EL (cell line): ENCODE results near the gene HNRNPH1.
"Not testable (repeated sequence)": the region's sequence is repeated elsewhere in the genome, so short reads cannot be mapped to it uniquely, and the experiment has no call there.

Source experiments
- DNase-seq: peaks from one replicate; pipeline ENCODE4 v3.0.0-alpha.2; 2016

Gene HNRNPH1, protein sequence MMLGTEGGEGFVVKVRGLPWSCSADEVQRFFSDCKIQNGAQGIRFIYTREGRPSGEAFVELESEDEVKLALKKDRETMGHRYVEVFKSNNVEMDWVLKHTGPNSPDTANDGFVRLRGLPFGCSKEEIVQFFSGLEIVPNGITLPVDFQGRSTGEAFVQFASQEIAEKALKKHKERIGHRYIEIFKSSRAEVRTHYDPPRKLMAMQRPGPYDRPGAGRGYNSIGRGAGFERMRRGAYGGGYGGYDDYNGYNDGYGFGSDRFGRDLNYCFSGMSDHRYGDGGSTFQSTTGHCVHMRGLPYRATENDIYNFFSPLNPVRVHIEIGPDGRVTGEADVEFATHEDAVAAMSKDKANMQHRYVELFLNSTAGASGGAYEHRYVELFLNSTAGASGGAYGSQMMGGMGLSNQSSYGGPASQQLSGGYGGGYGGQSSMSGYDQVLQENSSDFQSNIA

DNA sequence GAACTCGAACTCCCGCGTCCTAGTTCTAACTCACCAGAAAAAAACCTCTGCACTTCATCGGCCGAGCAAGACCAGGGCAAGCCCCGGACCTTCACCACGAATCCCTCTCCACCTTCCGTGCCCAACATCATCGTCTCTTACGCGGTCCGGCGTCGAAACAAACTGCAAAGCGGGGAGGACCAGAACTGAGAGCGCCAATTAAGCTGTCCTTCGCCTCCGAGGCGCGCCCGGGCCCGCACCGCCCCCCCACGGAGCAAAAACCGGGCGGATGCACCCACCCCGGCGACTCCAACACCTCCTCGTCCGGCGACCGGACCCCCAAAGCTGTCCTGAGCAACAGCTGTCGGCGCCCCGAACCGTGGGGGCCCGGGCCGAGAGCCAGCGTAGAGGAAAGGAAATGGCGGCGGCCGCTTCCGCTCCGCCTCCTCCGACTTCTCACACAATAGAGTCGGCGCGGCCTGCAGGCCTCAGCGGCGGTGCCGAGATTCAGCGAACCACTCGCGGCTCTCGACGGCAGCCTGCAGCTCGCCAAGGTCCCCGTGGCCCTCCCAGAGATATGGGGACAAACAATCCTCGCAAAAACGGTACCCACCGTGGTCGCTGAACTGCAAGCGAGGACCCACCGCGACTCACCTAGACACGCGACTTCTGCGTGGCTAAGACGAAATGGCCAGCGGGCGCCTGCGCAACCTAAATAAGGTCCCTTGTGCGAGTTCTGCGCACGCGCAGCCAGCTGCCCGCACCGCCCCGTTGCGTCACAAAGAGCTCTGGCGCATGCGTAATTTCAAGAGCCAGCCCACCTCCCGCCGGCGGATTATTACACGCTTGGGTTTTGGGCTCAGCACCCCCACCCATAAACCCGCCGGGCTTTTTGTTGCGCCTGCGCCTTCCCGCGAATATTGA, at the start of gene HNRNPH1:
Gene HNRNPH1 (minus strand): TSS at position 669 of the 903 bp plus-strand sequence. CDS start 538 bp downstream, at position 131.
- DNase-seq = peak; percentile 99

DNA sequence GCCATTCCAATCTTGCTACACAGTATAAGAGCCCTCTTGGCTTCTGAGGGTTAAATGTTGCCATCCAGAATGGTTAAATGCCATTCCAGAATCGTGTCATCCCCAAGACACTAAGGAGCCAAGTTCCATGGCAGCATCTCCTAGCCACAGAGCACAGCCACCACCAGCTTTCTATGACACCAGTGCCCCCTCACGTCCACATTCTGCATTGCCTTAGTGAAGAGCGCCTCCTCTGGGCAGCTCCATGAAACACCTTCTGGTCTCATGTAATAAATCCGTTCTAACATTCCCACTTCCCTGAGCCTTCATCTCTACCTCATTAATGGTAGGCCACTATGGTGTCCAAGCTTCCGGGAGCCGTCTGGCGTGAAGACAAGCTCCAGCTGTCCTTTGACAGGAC, 44.9 kb upstream of the HNRNPH1 start:
- peak; percentile 51 for DNase-seq

DNA sequence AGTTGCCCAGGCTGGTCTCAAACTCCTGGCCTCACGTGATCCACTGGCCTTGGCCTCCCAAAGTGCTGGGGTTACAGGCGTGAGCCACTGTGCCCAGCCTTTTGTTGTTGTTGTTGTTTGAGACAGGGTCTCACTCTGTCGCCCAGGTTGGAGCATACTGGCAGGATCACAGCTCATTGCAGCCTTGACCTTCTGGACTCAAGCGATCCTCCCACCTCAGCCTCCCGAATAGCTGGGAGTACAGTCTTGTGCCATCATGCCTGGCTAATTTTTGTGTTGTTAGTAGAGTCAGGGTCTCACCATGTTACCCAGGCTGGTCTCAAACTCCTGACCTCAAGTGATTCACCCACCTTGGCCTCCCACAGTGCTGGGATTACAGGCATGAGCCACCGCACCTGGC, 38.2 kb upstream of the HNRNPH1 start:
- DNase-seq = not testable (repeated sequence)

DNA sequence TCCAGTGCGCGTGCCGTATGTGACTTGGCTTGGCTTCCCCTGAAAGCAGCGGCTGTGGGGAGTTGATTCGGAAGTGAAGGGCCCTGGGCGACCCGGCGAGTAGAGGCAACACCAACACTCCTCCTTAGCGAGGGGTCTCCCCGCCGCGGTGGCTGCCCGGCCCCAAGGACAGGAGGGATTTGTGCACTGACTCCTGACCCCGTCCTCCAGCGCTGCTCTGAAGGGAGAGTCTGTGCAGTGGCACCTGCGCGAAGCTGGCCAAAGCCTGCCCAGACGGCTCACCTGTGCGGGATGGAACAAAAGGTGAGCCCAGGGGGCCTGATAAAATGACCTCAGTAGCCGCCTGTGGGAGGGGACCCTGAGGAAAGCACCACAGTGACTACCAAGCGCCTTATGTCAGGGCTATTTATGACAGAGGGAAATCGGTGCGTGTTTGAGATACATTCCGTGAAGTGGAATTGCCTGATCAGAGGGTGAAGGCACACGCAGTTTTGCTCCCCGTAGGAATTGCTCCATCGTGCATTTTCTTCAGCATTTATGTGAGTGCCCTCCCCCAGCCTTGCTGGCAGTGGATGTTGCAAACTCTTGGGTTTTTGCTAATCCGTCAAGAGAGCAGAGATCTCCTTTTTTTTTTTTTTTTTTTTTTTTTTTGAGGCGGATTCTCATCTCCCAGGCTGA, 34.8 kb upstream of the HNRNPH1 start:
- peak; percentile 45 for DNase-seq

DNA sequence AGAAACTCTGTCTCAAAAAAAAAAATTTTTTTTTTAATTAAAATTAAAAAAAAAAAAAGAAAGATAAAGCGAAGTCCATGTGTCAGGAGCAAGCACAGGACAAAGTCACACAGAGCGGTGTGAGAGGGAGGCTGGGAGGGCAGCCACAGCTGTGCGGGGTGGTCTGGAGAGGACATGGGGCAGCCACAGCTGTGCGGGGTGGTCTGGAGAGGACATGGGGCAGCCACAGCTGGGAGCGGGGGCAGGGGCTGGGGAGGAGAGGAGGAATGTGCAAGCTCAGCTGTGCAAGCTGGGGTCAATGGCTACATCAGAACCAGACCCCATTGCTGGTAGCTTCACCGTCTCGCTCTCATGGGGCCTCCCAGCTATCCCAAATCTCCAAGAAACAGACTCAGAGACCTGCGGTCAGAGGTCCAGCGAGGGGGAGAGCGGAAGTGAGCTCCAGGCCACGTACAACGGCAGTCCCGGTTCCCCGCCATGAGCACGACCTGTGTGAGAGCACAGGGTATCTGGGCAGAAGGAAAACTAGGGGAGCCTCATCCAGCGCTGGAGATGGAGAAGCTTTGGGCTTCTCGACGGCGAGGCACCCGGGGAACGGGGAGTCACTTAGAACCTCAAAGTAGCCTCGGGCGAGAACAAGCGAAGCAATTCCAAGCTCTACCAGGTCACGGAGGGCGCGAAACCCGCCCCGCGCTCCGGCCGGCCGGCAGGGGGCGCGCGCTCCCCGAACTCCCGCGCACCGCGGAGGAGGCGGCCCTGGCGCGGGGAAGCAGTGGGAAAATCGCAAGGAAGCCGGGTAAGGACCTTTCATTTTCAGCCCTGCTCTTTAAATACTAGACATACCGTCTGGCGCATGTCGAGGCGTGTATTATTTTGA, 34.1 kb upstream of the HNRNPH1 start:
- not testable (repeated sequence) for DNase-seq

DNA sequence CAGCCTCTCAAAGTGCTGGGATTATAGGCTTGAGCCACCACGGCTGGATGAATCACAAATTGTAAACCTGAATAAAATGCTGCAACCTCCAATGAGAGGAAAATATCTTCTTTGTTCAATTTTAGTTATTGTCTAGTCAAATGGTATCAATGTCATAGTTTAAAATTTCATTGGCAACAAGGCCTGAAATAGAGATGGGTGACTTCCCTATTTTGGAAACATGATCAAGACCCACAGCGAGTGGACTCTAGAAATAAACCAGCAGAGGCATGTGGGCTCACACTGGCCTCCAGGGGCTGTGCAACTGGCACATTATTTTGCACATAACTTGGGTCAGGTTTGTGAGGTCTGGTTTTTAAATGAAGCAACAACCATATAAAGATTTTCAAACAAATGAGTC, 29.7 kb upstream of the HNRNPH1 start:
- DNase-seq = not testable (repeated sequence)

DNA sequence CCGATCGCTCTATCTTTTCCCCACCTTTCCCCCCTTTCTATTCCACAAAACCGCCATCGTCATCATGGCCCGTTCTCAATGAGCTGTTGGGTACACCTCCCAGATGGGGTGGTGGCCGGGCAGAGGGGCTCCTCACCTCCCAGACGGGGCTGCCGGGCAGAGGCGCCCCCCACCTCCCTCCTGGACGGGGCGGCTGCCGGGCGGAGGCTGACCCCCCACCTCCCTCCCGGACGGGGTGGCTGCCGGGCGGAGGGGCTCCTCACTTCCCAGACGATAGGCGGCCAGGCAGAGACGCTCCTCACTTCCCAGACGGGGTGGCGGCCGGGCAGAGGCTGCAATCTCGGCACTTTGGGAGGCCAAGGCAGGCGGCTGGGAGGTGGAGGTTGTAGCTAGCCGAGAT, 26.8 kb upstream of the HNRNPH1 start:
- DNase-seq = not testable (repeated sequence)

DNA sequence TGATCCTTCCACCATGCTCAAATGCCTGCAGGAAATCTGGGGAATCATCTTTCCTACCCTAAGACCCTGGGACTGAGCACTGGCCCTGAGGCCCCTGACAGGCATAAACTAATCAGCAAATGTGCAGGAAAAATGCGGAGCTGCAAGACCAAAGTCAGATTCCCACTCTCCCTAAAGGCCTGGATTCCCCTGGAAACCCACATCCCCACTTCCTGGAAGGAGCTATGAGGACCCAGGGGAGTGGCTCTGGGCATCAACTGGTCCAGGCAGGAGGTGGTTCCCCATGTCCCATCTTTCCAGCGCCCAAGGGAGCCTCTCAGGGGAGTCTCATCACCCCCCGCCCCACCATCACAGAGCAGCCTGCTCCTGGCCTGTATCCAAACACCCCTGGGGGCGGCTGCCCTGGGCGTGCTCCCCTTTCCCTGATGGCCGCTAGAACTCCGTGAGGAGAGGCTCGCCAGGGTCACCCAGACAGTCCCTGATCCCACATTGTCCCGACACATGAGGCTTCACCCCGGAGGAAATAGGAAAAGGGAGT, 25.8 kb upstream of the HNRNPH1 start:
- DNase-seq = not testable (repeated sequence)

DNA sequence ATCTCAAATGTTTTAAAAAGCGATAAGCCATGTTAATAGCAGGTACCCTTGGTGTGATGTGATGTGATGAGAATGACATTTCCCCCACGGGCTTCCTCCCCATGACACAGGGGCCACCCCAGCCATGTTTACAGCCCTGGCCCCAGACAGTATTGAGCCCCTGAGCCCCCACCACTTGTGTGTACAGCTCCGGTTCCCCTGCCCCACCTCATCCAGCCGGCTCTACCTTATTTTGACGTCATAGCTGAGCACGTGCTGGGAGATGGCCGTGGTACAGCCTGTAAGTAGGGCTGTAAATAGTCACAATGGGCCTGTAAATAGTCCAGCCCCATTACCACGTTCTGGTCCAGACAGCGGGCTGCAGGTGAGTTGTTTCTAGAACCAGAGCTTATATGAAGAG, 24.9 kb upstream of the HNRNPH1 start:
- no peak for DNase-seq

DNA sequence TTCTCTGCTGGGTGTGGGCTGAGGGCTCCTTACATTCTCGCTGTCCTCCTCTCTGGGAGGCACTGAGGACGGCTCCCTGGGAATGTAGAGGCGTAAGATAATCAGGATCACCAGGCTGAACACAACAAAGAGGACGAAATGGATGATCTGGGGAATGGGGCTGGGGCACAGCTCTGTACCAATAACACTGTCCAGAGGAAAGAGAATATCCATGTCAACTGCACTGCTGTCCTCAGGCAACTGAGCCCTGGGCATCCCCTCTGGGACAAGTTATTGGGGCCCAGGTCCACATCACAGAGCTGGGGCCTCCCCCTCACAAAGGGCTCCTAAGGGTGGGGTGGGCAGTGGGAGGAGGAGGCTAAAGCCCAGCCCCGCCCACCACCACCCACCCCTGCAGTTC, 21.3 kb upstream of the HNRNPH1 start:
- not testable (repeated sequence) for DNase-seq

DNA sequence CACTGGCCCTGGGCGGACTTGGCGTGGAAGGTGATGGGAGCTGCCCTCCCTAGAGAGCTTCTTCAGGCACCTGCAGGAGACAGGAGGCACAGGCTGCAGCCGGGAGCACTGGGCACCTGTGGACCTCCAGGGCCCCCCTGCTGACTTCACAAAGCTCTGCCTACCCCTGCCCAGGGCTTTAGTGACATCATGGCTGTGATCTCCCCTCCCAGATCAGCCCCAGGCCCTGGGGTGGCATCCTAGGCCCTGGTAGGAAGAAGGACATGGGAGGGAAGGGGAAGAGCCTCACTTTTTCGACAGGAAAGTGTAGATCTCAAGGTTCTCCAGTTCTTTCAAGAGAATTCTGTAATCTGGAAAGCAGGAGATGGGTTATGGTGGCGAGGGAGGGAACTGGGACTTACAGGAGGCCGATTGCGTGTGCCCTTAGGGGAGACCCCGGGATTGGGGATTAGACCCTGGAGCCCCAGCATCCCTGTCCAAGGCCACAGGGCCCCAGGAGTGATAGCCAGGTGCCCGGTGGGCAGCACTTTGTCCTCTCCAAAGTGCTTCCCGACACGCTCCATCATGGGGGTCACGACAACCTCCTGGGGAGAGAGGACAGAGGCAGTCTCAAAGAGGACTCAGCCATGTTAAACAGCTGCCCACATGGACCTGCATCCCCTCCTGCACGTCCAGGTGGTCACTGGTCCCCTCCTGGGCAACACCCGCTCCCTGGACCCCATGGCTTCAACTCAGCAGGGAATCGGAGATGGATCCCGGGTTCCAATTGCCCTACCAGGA, 19.9 kb upstream of the HNRNPH1 start:
- DNase-seq = not testable (repeated sequence)

DNA sequence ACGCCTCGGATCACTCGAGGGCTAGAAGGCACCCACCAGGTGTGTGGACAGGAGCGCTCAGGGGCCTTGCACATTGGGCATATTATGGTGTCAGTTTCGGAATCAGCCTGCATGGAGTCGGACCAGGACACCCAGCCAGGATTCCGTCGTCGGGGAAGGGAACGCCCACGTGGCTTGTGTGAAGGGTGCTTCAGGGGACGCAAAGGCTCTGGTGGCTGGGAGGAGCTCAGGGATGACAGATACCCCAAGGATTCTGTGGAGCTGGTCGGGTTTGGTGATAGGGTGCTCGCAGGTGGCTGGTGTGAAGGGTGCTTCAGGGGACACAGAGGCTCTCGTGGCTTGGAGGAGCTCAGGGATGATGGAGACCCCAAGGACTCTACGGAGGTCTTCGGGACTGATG, 19.2 kb upstream of the HNRNPH1 start:
- not testable (repeated sequence) for DNase-seq

DNA sequence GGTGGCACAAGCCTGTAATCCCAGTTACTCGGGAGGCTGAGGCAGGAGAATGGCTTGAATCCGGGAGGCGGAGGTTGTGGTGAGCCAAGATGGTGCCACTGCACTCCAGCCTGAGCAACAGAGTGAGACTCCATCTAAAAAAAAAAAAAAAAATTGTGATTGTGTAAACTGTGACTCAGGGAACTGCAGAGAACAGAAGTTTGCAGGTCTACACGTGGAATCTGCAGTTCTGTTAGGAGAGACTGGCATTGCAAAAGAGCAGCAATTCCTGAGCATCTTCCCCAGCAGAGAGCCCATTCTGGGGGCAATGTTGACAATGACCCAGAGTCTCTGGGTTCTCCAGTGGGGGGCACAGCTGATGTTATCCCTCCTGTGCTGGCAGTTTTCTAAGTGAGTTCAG, 18.3 kb upstream of the HNRNPH1 start:
- DNase-seq = not testable (repeated sequence)

DNA sequence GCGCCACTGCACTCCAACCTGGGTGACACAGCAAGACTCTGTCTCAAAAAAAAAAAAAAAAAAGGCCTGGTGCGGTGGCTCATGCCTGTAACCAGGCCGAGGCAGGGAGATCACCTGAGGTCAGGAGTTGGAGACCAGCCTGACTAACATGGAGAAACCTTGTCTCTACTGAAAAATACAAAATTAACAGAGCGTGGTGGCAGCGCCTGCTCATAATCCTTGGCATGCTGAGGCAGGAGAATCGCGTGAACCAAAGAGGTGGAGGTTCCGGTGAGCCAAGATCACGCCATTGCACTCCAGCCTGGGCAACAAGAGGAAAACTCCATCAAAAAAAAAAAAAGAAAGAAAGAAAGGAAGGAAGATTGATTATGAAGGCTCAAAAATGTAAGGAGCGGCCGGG, 15.8 kb upstream of the HNRNPH1 start:
- DNase-seq = not testable (repeated sequence)

DNA sequence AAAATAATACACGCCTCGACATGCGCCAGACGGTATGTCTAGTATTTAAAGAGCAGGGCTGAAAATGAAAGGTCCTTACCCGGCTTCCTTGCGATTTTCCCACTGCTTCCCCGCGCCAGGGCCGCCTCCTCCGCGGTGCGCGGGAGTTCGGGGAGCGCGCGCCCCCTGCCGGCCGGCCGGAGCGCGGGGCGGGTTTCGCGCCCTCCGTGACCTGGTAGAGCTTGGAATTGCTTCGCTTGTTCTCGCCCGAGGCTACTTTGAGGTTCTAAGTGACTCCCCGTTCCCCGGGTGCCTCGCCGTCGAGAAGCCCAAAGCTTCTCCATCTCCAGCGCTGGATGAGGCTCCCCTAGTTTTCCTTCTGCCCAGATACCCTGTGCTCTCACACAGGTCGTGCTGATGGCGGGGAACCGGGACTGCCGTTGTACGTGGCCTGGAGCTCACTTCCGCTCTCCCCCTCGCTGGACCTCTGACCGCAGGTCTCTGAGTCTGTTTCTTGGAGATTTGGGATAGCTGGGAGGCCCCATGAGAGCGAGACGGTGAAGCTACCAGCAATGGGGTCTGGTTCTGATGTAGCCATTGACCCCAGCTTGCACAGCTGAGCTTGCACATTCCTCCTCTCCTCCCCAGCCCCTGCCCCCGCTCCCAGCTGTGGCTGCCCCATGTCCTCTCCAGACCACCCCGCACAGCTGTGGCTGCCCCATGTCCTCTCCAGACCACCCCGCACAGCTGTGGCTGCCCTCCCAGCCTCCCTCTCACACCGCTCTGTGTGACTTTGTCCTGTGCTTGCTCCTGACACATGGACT, 11.1 kb upstream of the HNRNPH1 start:
- not testable (repeated sequence) for DNase-seq

DNA sequence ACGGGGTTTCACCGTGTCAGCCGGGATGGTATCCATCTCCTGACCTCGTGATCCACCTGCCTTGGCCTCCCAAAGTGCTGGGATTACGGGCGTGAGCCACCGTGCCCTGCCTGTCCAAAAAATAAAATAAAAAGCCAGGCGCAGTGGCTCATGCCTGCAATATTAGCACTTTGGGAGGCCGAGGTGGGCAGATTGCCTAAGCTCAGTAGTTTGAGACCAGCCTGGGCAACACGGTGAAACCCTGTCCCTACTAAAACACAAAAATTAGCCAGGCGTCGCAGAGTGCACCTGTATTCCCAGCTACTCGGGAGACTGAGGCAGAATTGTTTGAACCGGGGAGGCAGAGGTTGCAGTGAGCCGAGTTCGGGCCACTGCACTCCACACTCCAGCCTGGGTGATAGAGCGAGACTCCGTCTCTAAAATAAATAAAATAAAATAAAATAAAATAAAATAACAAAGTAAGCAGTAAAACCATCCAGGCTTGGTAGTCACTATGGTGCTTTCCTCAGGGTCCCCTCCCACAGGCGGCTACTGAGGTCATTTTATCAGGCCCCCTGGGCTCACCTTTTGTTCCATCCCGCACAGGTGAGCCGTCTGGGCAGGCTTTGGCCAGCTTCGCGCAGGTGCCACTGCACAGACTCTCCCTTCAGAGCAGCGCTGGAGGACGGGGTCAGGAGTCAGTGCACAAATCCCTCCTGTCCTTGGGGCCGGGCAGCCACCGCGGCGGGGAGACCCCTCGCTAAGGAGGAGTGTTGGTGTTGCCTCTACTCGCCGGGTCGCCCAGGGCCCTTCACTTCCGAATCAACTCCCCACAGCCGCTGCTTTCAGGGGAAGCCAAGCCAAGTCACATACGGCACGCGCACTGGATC, 10.3 kb upstream of the HNRNPH1 start:
- not testable (repeated sequence) for DNase-seq

DNA sequence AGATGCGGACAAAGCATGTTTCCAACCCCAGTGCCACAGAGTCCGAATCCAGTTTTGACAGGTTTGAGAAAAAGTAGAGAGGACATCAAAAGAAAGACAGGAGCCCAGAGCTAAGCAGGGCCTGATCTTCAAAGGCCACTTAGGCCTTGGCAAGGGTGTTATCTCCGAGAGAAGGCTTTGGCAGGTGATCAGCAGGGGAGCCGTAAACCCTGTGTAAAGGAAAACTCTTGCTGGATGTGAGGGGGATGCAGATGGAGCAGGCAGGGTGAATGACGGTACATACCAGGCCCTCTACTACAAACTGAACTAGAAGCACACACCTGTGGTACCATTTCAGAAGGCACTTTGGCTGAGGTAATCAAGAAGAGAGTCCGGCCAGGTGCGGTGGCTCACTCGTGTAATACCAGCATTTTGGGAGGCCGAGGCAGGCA, 1.4 kb upstream of the HNRNPH1 start:
- DNase-seq = no peak

DNA sequence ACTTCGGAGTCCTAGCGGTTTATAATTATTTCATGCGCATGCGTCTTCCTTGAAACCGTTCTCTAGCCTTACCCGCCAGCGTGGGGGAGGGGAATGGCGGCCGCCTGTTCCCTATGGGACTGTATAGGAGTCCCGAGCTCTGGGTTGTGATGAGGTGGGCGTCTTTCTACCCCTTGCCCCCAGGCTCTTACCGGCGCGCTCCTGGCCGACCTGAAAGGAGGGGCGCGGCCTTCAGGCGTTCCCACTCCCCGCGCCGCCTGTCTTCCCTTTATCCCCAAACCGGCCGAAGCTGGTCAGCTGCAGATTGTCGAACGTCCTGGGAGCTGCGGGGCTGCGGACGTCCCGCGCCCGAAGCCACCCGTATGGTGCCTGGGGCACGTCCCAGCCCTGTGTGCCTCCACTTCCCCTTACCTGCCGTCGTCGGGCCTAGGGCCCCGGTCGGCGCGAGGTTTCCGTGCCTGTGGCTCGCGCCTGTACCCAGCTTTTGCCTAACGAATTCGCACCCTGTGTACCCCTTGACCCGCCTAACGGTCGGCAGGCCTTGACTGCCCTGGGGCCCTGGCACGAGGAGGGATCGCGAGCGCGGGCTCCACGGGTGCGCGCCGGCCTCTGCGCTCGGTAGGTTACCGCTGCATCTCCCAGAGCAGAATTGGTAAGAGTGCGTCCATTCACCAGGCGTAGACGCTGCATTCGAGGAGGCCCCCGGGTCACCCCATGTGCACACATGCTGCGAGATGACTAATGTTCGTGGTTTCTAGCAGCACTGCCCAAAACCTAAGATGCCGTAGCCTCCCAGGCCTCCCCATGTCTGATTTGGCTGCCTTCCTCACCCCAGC, 653 bp upstream of the HNRNPH1 start:
- DNase-seq = peak; percentile 94
